Endothelial cell (in vitro differentiated cells): ENCODE measurements around the gene SEMA4D. TPM values are rescaled to one million over a fixed set of nuclear protein-coding genes. Genes with fewer than 3 reads are reported as not detected.
A peak's percentile ranks its signal among the peaks of the same experiment; 100 is the strongest.

ENCODE experiments used
- DNase-seq: peaks from one replicate; pipeline ENCODE4 v3.0.0; 2021; ENCODE audit warnings: low spot score
- H3K27ac Mint-ChIP-seq: one replicate; pipeline ENCODE4 v1.8.0; 2021; ENCODE audit warnings: mixed read lengths, inconsistent platforms; ENCODE audit not compliant: unreplicated experiment
- H3K27me3 Mint-ChIP-seq: one replicate; pipeline ENCODE4 v1.8.0; 2021; ENCODE audit warnings: mild to moderate bottlenecking, moderate library complexity, mixed read lengths, inconsistent platforms; ENCODE audit not compliant: unreplicated experiment
- H3K36me3 Mint-ChIP-seq: one replicate; pipeline ENCODE4 v1.8.0; 2021; ENCODE audit warnings: mild to moderate bottlenecking, low read depth, mixed read lengths, inconsistent platforms; ENCODE audit not compliant: unreplicated experiment
- H3K4me1 Mint-ChIP-seq: one replicate; pipeline ENCODE4 v1.8.0; 2021; ENCODE audit warnings: mild to moderate bottlenecking, mixed read lengths, inconsistent platforms; ENCODE audit not compliant: unreplicated experiment
- H3K4me3 Mint-ChIP-seq: one replicate; pipeline ENCODE4 v1.8.0; 2021; ENCODE audit warnings: mild to moderate bottlenecking, mixed read lengths, inconsistent platforms; ENCODE audit not compliant: unreplicated experiment
- H3K9me3 Mint-ChIP-seq: one replicate; pipeline ENCODE4 v1.8.0; 2021; ENCODE audit warnings: mixed read lengths, inconsistent platforms; ENCODE audit not compliant: unreplicated experiment
- total RNA-seq: library from RNA; stranded (reverse); fragmentation: NEBNext Ultra II Directional; extraction: Animal tissue kit (Norgen Biotek cat#: 25700); gene quantifications from one replicate; pipeline ENCODE4 v1.2.1, GENCODE V29; 2021; ENCODE audit not compliant: unreplicated experiment
- TF ChIP-seq, protein P1 (sequence below): fragments of 200-600 bp; sonication (generic); IDR thresholded peaks from one replicate; pipeline ENCODE4 v1.5.0; 2021; ENCODE audit warnings: antibody characterized with exemption; ENCODE audit not compliant: unreplicated experiment

Gene SEMA4D
- total RNA-seq, 1 donor from 2014 or later: 14.8 TPM

GRCh38 chr9:89445801-89446251, 52.1 kb downstream of the SEMA4D start:
- Mint-ChIP-seq H3K27me3 (peaks cover 3% of the 10 kb centered on the region), H3K27ac (peak overlapping the region; percentile 32), H3K4me3 (no peak overlapping the region), H3K9me3 (no peaks in the 10 kb centered on the region), H3K36me3 (no peaks in the 10 kb centered on the region), H3K4me1 (no peaks in the 10 kb centered on the region)
- DNase-seq: no peak
- TF ChIP-seq, protein P1, sequence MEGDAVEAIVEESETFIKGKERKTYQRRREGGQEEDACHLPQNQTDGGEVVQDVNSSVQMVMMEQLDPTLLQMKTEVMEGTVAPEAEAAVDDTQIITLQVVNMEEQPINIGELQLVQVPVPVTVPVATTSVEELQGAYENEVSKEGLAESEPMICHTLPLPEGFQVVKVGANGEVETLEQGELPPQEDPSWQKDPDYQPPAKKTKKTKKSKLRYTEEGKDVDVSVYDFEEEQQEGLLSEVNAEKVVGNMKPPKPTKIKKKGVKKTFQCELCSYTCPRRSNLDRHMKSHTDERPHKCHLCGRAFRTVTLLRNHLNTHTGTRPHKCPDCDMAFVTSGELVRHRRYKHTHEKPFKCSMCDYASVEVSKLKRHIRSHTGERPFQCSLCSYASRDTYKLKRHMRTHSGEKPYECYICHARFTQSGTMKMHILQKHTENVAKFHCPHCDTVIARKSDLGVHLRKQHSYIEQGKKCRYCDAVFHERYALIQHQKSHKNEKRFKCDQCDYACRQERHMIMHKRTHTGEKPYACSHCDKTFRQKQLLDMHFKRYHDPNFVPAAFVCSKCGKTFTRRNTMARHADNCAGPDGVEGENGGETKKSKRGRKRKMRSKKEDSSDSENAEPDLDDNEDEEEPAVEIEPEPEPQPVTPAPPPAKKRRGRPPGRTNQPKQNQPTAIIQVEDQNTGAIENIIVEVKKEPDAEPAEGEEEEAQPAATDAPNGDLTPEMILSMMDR: no peak

GRCh38 chr9:89444925-89445765, 52.8 kb downstream of the SEMA4D start:
- Mint-ChIP-seq H3K27ac (no peak overlapping the region), H3K4me1 (no peaks in the 10 kb centered on the region), H3K27me3 (peaks cover 4% of the 10 kb centered on the region), H3K4me3 (no peak overlapping the region), H3K9me3 (no peaks in the 10 kb centered on the region), H3K36me3 (no peaks in the 10 kb centered on the region)
- TF ChIP-seq, protein P1: no peak
- no peak for DNase-seq

GRCh38 chr9:89444274-89444673, 53.6 kb downstream of the SEMA4D start:
- no peak for DNase-seq
- TF ChIP-seq, protein P1: no peak
- Mint-ChIP-seq H3K27me3 (peaks cover 4% of the 10 kb centered on the region), H3K36me3 (no peaks in the 10 kb centered on the region), H3K4me3 (no peak overlapping the region), H3K27ac (no peak overlapping the region), H3K9me3 (no peaks in the 10 kb centered on the region), H3K4me1 (no peaks in the 10 kb centered on the region)

GRCh38 chr9:89442981-89443814, 54.7 kb downstream of the SEMA4D start:
- H3K9me3 Mint-ChIP-seq: no peaks in the 10 kb centered on the region
- H3K36me3 Mint-ChIP-seq: no peaks in the 10 kb centered on the region
- H3K27me3 Mint-ChIP-seq: peaks cover 2% of the 10 kb centered on the region
- H3K4me1 Mint-ChIP-seq: no peaks in the 10 kb centered on the region
- no peak overlapping the region for H3K4me3 Mint-ChIP-seq
- TF ChIP-seq, protein P1: no peak
- DNase-seq: no peak
- H3K27ac Mint-ChIP-seq: no peak overlapping the region
